Fibroblast of villous mesenchyme (primary cell): Measurements from ENCODE around the gene MAP1LC3A. TPM values are rescaled to one million over a fixed set of nuclear protein-coding genes. Genes with fewer than 3 reads are reported as not detected.
A peak's percentile ranks its signal among the peaks of the same experiment; 100 is the strongest.

Experiments
- DNase-seq: peaks from one replicate; pipeline ENCODE4 v3.0.0-alpha.2; 2010; ENCODE audit warnings: low read depth
- H3K4me3 ChIP-seq: 2 replicates; pipeline ENCODE4 v1.5.1; 2011; ENCODE audit warnings: low read depth, mild to moderate bottlenecking, low read length
- CTCF ChIP-seq: IDR thresholded peaks from 2 replicates; pipeline ENCODE4 v1.5.1; 2012; ENCODE audit warnings: low read depth, mild to moderate bottlenecking, low read length; ENCODE audit not compliant: insufficient read depth
- total RNA-seq: library from RNA; depleted of rRNA; stranded (reverse); fragments of >200 nt; gene quantifications from 2 replicates; pipeline ENCODE4 v1.2.3, GENCODE V29; 2012

Gene MAP1LC3A
- total RNA-seq, 1 donor: 13.4 TPM

GRCh38 chr20:34560141-34560523, 1.6 kb downstream of the MAP1LC3A start:
- H3K4me3 ChIP-seq: no peak overlapping the region
- DNase-seq: no peak
- TF ChIP-seq CTCF: no peak

DNA sequence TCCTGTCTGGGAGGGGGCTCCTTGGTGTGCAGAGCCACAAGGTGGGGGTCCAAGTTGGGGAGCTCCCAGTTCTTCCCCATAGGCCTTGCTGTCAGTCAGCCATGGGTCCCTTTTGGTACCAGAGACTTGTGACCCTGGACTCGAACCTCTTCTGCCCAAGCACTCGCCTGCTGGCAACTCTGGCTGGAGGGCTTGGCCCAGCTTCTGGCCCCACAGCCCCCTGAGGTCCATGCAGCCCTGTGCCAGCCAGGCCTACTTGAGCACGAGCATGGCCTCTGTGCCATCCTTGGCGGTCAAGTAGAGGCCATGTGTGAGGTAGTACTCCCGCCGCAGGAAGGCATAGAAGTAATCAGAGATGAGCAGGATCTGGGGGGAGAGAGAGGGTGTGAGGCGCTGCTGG, 2.1 kb downstream of the MAP1LC3A start:
- no peak overlapping the region for H3K4me3 ChIP-seq
- TF ChIP-seq CTCF: no peak
- DNase-seq: no peak

DNA sequence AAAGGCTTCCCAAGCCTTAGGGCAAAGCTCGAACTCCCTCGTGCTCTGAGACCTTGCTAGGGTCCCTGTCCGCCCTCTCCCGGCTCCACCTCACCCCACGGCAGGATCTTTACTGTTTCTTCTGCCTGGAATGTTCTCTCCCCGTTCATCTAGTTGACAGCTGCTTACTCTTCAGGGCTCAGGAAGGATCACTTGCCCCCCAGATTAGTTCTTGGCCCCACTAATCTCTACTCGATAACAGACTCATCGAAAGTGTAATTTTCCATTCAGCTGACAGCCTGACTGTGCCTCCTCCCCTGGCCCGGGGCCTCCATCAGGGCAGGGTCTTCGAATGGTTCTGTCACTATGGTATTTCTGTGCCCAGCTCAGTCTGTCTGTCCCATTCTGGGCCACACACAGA, 3.1 kb downstream of the MAP1LC3A start:
- TF ChIP-seq CTCF: no peak
- no peak for DNase-seq
- no peak overlapping the region for H3K4me3 ChIP-seq

DNA sequence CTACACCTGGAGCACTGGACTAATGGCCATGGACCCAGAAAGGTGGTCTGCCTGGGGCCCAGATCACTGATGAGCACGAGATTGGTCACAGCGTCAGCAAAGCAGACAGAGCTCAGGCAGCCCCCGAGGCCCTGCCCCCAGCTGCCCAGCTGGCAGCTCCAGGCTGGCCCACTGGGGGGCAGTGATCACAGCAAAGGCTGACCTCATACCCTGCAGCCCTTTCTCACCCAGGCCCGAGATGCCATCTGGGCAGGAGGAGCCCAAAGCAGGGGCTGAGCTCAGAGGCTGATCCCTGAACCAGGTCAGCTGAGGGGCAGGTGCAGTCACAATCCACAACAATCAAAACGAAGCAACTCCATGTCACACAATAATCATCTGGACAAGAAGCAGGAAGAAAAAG, 4.1 kb downstream of the MAP1LC3A start:
- no peak for DNase-seq
- peak; percentile 55 for TF ChIP-seq CTCF
- no peak overlapping the region for H3K4me3 ChIP-seq

DNA sequence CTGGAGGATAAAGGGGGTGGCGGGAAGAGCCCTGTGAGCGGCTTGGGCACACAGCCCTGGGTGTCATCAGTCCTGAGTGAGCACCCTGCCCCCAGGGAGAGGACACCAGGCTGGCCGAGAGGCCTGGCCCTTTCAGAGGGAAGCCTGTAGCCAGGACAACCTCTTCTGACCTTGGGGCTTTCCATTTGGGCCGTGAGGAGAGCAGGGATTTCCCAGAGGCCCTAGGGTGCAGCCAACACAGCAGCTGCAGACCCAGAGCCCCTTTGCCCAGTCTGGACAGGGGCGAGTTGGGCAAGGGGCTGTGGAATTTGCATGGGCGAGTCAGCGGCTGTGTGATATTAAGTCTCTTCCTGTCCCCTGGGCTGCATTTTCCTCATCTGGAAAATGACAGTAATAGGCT, 6.3 kb downstream of the MAP1LC3A start:
- no peak overlapping the region for H3K4me3 ChIP-seq
- no peak for DNase-seq
- TF ChIP-seq CTCF: no peak

GRCh38 chr20:34566978-34567891, 8.7 kb downstream of the MAP1LC3A start:
- no peak for TF ChIP-seq CTCF
- H3K4me3 ChIP-seq: no peak overlapping the region
- no peak for DNase-seq
